Lower leg skin (tissue), 3 donors: Measurements from ENCODE around the gene CNIH1.

Source experiments
- POLR2A ChIP-seq, 2 donors: fragments of 450-650 bp; IDR thresholded peaks; one replicate each; pipeline ENCODE4 v1.6.1; 2016 to 2017; ENCODE audit warnings: antibody characterized with exemption in 2 of 2, mild to moderate bottlenecking in 1 of 2, moderate library complexity in 1 of 2
- TF ChIP-seq, protein P1 (sequence below), 3 donors: fragments of 450-650 bp; IDR thresholded peaks; one replicate each; pipeline ENCODE4 v1.5.1; 2016; ENCODE audit warnings: antibody characterized with exemption in 3 of 3, mild to moderate bottlenecking in 3 of 3, moderate library complexity in 2 of 3

DNA sequence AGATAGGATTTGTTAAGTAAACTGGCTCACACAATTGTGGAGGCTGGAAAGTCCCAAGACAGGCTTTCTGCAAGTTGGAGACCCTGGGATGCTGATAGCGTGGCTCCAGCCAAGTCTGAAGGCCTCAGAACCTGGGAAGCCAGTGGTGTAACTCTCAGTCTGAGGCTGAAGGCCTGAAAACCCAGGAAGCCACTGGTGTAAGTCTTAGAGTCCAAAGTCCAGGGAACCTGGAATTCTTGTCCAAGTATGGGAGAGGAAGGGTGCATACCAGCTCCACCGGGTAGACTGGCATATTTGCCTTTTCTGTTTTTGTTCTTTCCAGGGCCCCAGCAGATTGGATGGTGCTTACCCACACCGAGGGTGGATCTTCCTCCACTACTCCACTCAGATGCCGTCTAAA lies 29.5 kb upstream of the CNIH1 start:
- TF ChIP-seq, protein P1, sequence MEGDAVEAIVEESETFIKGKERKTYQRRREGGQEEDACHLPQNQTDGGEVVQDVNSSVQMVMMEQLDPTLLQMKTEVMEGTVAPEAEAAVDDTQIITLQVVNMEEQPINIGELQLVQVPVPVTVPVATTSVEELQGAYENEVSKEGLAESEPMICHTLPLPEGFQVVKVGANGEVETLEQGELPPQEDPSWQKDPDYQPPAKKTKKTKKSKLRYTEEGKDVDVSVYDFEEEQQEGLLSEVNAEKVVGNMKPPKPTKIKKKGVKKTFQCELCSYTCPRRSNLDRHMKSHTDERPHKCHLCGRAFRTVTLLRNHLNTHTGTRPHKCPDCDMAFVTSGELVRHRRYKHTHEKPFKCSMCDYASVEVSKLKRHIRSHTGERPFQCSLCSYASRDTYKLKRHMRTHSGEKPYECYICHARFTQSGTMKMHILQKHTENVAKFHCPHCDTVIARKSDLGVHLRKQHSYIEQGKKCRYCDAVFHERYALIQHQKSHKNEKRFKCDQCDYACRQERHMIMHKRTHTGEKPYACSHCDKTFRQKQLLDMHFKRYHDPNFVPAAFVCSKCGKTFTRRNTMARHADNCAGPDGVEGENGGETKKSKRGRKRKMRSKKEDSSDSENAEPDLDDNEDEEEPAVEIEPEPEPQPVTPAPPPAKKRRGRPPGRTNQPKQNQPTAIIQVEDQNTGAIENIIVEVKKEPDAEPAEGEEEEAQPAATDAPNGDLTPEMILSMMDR (IDR thresholded peaks at IDR 0.05), result no peak
- no peak for TF ChIP-seq POLR2A (IDR thresholded peaks at IDR 0.05)
